ENCODE results near the gene TNFAIP1.
"Not testable (repeated sequence)": the region's sequence is repeated elsewhere in the genome, so short reads cannot be mapped to it uniquely, and the experiment has no call there.

Gene TNFAIP1

GRCh38 chr17:28335959-28336871 lies 654 bp downstream of the TNFAIP1 start:
- no peaks in the 10 kb centered on the region for H3K9me3 ChIP-seq
- peak overlapping the region; percentile 83 for H3K4me3 ChIP-seq (ENCODE audit: low read depth, low read length)
- no peaks in the 10 kb centered on the region for H3K4me1 ChIP-seq
- no peaks in the 10 kb centered on the region for H3K27me3 ChIP-seq
- H3K36me3 ChIP-seq = no peaks in the 10 kb centered on the region
- no peak for TF ChIP-seq CTCF (IDR thresholded peaks at IDR 0.05; ENCODE audit: low read depth, low read length)
- DNase-seq = peak; percentile 30

GRCh38 chr17:28338056-28338768 lies 2.7 kb downstream of the TNFAIP1 start:
- no peak overlapping the region for H3K4me3 ChIP-seq (ENCODE audit: low read depth, low read length)
- H3K9me3 ChIP-seq = no peaks in the 10 kb centered on the region
- H3K4me1 ChIP-seq = no peaks in the 10 kb centered on the region
- H3K27me3 ChIP-seq = no peaks in the 10 kb centered on the region
- DNase-seq = no peak
- no peak for TF ChIP-seq CTCF (IDR thresholded peaks at IDR 0.05; ENCODE audit: low read depth, low read length)
- no peaks in the 10 kb centered on the region for H3K36me3 ChIP-seq

- not testable (repeated sequence) for H3K4me1 ChIP-seq; DNase-seq; H3K36me3 ChIP-seq; H3K4me3 ChIP-seq (ENCODE audit: low read depth, low read length); H3K27me3 ChIP-seq; H3K9me3 ChIP-seq
Observed at GRCh38 chr17:28338769-28339212, 3.2 kb downstream of the TNFAIP1 start.

- no peak for TF ChIP-seq CTCF (IDR thresholded peaks at IDR 0.05; ENCODE audit: low read depth, low read length)
- no peaks in the 10 kb centered on the region for H3K36me3 ChIP-seq
- DNase-seq = no peak
- H3K4me1 ChIP-seq = no peaks in the 10 kb centered on the region
- no peak overlapping the region for H3K4me3 ChIP-seq (ENCODE audit: low read depth, low read length)
- H3K27me3 ChIP-seq = no peaks in the 10 kb centered on the region
- H3K9me3 ChIP-seq = no peaks in the 10 kb centered on the region
Observed at GRCh38 chr17:28339431-28339830, 3.9 kb downstream of the TNFAIP1 start.

- H3K4me3 ChIP-seq (ENCODE audit: low read depth, low read length) = no peak overlapping the region
- H3K9me3 ChIP-seq = no peaks in the 10 kb centered on the region
- H3K27me3 ChIP-seq = no peaks in the 10 kb centered on the region
- no peak for TF ChIP-seq CTCF (IDR thresholded peaks at IDR 0.05; ENCODE audit: low read depth, low read length)
- H3K4me1 ChIP-seq = no peaks in the 10 kb centered on the region
- no peak for DNase-seq
- H3K36me3 ChIP-seq = no peaks in the 10 kb centered on the region
Observed at GRCh38 chr17:28340374-28340773, 4.8 kb downstream of the TNFAIP1 start.

- H3K36me3 ChIP-seq = no peaks in the 10 kb centered on the region
- H3K9me3 ChIP-seq = no peaks in the 10 kb centered on the region
- no peak overlapping the region for H3K4me3 ChIP-seq (ENCODE audit: low read depth, low read length)
- H3K4me1 ChIP-seq = no peaks in the 10 kb centered on the region
- no peaks in the 10 kb centered on the region for H3K27me3 ChIP-seq
- TF ChIP-seq CTCF (IDR thresholded peaks at IDR 0.05; ENCODE audit: low read depth, low read length) = no peak
- DNase-seq = no peak
Observed at GRCh38 chr17:28341516-28341915, 6.0 kb downstream of the TNFAIP1 start.
